Liver (tissue), 9 donors: ENCODE results near the gene DISC1. TPM values are rescaled to one million over a fixed set of nuclear protein-coding genes. Genes with fewer than 3 reads are reported as not detected.

Source experiments
- DNase-seq: peaks from one replicate; pipeline ENCODE4 v3.0.0-alpha.2; 2017; ENCODE audit warnings: low spot score
- H3K27ac ChIP-seq, 2 donors: one replicate each; pipeline ENCODE4 v1.7.0; 2013; ENCODE audit warnings: inconsistent platforms in 2 of 2, low read length in 2 of 2, control low read depth in 1 of 2, low read depth in 1 of 2, mild to moderate bottlenecking in 1 of 2
- H3K27me3 ChIP-seq, 4 donors: one replicate each; pipeline versions ENCODE4 v1.6.1 to v1.7.0; 2013; ENCODE audit warnings: low read length in 3 of 4, inconsistent platforms in 1 of 4, mild to moderate bottlenecking in 1 of 4, moderate library complexity in 1 of 4; ENCODE audit not compliant: control insufficient read depth in 4 of 4, insufficient read depth in 4 of 4
- H3K36me3 ChIP-seq, 4 donors: one replicate each; pipeline versions ENCODE4 v1.6.1 to v1.7.0; 2013; ENCODE audit warnings: low read length in 3 of 4, mild to moderate bottlenecking in 3 of 4, low read depth in 1 of 4, moderate library complexity in 1 of 4; ENCODE audit not compliant: control insufficient read depth in 4 of 4, insufficient read depth in 3 of 4
- H3K4me1 ChIP-seq, 4 donors: one replicate each; pipeline versions ENCODE4 v1.6.1 to v1.7.0; 2013; ENCODE audit warnings: low read length in 3 of 4, mild to moderate bottlenecking in 3 of 4, moderate library complexity in 1 of 4; ENCODE audit not compliant: control insufficient read depth in 4 of 4, insufficient read depth in 4 of 4
- H3K4me3 ChIP-seq, 3 donors: one replicate each; pipeline versions ENCODE4 v1.6.1 to v1.7.0; 2013; ENCODE audit warnings: low read length in 3 of 3, control low read depth in 1 of 3, low read depth in 1 of 3, mild to moderate bottlenecking in 1 of 3
- H3K9ac ChIP-seq, 2 donors: one replicate each; pipeline ENCODE4 v1.7.0; 2013; ENCODE audit warnings: low read length in 2 of 2, mild to moderate bottlenecking in 2 of 2, moderate library complexity in 2 of 2, control low read depth in 1 of 2, low read depth in 1 of 2
- H3K9me3 ChIP-seq, 4 donors: one replicate each; pipeline versions ENCODE4 v1.6.1 to v1.7.0; 2013; ENCODE audit warnings: low read length in 3 of 4; ENCODE audit not compliant: control insufficient read depth in 4 of 4
- EGR1 ChIP-seq, 2 donors: IDR thresholded peaks; 2 replicates each; pipeline ENCODE4 v1.6.1; 2016 to 2018; ENCODE audit warnings: antibody characterized with exemption in 2 of 2, low read depth in 2 of 2
- FOXA1 ChIP-seq: IDR thresholded peaks from 2 replicates; pipeline ENCODE4 v1.6.1; 2016; ENCODE audit warnings: antibody characterized with exemption
- FOXA2 ChIP-seq: IDR thresholded peaks from 2 replicates; pipeline ENCODE4 v1.6.1; 2016; ENCODE audit warnings: antibody characterized with exemption
- GABPA ChIP-seq, 2 donors: IDR thresholded peaks in 1 of 2; conservative IDR thresholded peaks in 1 of 2; 2 replicates each; pipeline ENCODE4 v1.6.1; 2016; ENCODE audit warnings: antibody characterized with exemption in 2 of 2, mild to moderate bottlenecking in 1 of 2, moderate library complexity in 1 of 2
- HNF4A ChIP-seq, 2 donors: conservative IDR thresholded peaks; 2 replicates each; pipeline ENCODE4 v1.6.1; 2016; ENCODE audit warnings: antibody characterized with exemption in 2 of 2, mild to moderate bottlenecking in 2 of 2
- HNF4G ChIP-seq: IDR thresholded peaks from 2 replicates; pipeline ENCODE4 v1.6.1; 2016; ENCODE audit warnings: antibody characterized with exemption
- JUND ChIP-seq, 2 donors: IDR thresholded peaks; 2 replicates each; pipeline ENCODE4 v1.6.1; 2016; ENCODE audit warnings: antibody characterized with exemption in 2 of 2
- NR2F2 ChIP-seq: IDR thresholded peaks from 2 replicates; pipeline ENCODE4 v1.6.1; 2016; ENCODE audit warnings: antibody characterized with exemption
- REST ChIP-seq: IDR thresholded peaks from 2 replicates; pipeline ENCODE4 v1.6.1; 2016; ENCODE audit warnings: antibody characterized with exemption, mild to moderate bottlenecking
- RXRA ChIP-seq, 2 donors: IDR thresholded peaks; 2 replicates each; pipeline ENCODE4 v1.6.1; 2017 to 2018; ENCODE audit warnings: antibody characterized with exemption in 2 of 2, mild to moderate bottlenecking in 1 of 2
- YY1 ChIP-seq: IDR thresholded peaks from 2 replicates; pipeline ENCODE4 v1.6.1; 2016; ENCODE audit warnings: antibody characterized with exemption, mild to moderate bottlenecking
- ZBTB33 ChIP-seq: IDR thresholded peaks from 2 replicates; pipeline ENCODE4 v1.6.1; 2016; ENCODE audit warnings: antibody characterized with exemption
- WGBS: extraction: QIAGEN DNeasy Blood & Tissue Kit; methylation state at CpG from one replicate; pipeline ENCODE4 v1.1.7; 2013; 5-methylcytosine and 5-hydroxymethylcytosine counted together
- polyA plus RNA-seq, 2 donors: library from polyadenylated mRNA; stranded (reverse) in 1 of 2; unstranded in 1 of 2; fragments of 200-250 nt in 1 of 2; fragments of >200 nt in 1 of 2; fragmentation: Nextera tagmentation in 1 of 2; extraction: Ambion mirVana in 1 of 2; gene quantifications; one replicate each; pipeline versions ENCODE4 v1.2.1 to v1.2.3, GENCODE V29; 2013 to 2015
- total RNA-seq, 2 donors: library from RNA; depleted of rRNA; stranded (reverse); fragments of >200 nt; gene quantifications; one replicate each; pipeline ENCODE4 v1.2.3, GENCODE V29; 2014
- TF ChIP-seq, protein P1 (sequence below): IDR thresholded peaks from 2 replicates; pipeline ENCODE4 v1.6.1; 2016; ENCODE audit warnings: antibody characterized with exemption
- TF ChIP-seq, protein P2 (sequence below): IDR thresholded peaks from 2 replicates; pipeline ENCODE4 v1.6.1; 2016; ENCODE audit warnings: antibody characterized with exemption
- donor health status: healthy.
- donor health status: healthy.
- donor health status: healthy.
- donor health status: healthy.
- donor health status: healthy.

DISC1 gene
- total and polyA plus RNA-seq, 4 donors, result 0.45 to 6.3 (median 2.3) TPM

DNA sequence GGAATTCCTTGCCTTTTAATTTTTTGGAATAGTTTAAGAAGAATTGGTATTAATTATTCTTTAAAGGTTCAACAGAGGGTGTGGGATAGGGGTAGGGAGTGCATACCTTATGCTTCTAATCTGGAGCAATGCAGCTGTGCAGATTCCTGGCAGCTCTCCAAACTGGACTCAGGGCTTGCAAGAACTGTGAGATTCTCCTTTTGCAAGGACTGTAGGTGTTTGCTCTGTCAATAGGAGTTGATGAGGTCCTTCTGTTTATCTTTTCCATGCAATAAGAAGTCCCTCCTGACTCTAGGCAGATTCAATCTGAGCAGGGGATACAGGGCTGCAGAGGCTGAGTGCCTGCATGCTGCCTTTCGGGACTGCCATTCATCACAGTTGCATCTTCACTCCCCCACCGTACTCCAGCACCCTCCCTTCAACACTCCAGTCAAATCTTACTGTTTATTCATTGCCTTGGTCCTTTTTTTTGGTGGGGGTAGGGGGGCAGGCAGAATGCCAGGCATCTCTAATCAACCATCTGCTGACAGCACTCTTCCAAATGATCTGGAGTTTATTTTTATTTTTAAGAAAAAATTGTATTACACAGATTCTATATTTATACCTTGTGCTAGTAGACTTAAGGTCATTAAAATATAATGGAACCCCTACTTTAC, 122.3 kb downstream of the DISC1 start (continued):
- TF ChIP-seq, protein P1, sequence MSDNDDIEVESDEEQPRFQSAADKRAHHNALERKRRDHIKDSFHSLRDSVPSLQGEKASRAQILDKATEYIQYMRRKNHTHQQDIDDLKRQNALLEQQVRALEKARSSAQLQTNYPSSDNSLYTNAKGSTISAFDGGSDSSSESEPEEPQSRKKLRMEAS, result no peak
- TF ChIP-seq EGR1 (IDR thresholded peaks at IDR 0.05; ENCODE audit: low read depth in 2 of 2), result no peak
- no peak for TF ChIP-seq HNF4G

DNA sequence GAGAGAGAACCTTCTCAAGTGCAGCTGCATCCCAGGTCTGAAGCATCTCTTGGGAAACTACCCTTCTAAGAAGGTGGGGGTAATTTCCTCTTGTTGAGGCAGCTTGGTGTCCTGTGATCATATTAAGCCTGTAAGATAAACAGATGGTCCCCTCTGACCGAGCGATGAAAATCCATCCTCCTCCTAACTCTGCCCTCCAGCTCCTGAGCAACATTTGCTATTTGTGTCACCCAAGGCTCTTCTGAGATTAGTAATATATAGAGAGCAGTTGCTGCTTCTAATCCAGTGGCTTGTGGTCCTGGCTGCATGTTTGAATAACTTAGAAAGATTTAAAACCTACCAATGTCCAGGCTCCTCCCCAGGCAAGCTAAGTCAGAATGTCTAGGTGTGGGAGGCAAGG, 123.7 kb downstream of the DISC1 start:
- H3K27ac ChIP-seq, result no peak overlapping the region
- peaks cover 0 to 2% (median 0%) of the 10 kb centered on the region in 4 donors for H3K36me3 ChIP-seq
- WGBS, result 100% methylated on average over 2 of the region's 2 CpGs
- H3K4me1 ChIP-seq, result no peaks in the 10 kb centered on the region
- H3K9ac ChIP-seq, result no peak overlapping the region
- no peak overlapping the region for H3K4me3 ChIP-seq
- H3K27me3 ChIP-seq, result no peaks in the 10 kb centered on the region
- no peak for DNase-seq
- peaks cover 0 to 4% (median 0%) of the 10 kb centered on the region in 4 donors for H3K9me3 ChIP-seq
- TF ChIP-seq REST, result no peak
- TF ChIP-seq, protein P2, sequence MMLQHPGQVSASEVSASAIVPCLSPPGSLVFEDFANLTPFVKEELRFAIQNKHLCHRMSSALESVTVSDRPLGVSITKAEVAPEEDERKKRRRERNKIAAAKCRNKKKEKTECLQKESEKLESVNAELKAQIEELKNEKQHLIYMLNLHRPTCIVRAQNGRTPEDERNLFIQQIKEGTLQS, result no peak
- TF ChIP-seq FOXA1, result no peak
- TF ChIP-seq HNF4A (conservative IDR thresholded peaks at IDR 0.05), result no peak

DNA sequence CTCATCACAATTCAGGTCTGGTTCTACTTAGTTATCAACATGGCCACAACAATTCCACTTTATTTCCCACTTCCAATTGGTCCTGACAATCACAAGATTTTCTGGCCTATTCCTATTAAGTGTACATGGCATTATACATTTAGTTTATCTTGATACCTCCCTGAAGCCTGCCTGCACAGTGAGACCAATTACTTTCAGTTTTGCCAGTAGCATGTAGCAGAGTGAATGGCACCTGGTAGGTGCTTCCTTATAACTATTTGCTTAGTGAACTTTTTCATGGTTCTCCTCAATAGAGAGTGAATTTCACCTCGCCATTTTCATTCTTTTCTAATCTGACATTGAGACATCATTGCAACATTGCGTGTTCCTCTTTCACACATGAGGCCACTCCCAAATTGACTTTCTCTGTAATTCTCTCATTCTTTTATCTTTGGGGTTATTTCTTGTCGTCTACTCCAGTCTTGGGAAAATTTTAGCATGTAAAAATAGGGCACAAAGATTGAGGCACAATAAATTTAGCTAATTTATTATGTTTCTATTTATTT, 124.3 kb downstream of the DISC1 start:
- Histone ChIP-seq H3K27ac (no peak overlapping the region), H3K27me3 (no peaks in the 10 kb centered on the region), H3K9me3 (peaks cover 0 to 4% (median 0%) of the 10 kb centered on the region in 4 donors), H3K4me3 (no peak overlapping the region), H3K36me3 (peaks cover 0 to 2% (median 0%) of the 10 kb centered on the region in 4 donors), H3K4me1 (no peaks in the 10 kb centered on the region), H3K9ac (no peak overlapping the region)
- no peak for TF ChIP-seq FOXA2
- no peak for TF ChIP-seq HNF4G
- TF ChIP-seq YY1, result no peak
- no peak for TF ChIP-seq RXRA (IDR thresholded peaks at IDR 0.05)
- no peak for TF ChIP-seq JUND (IDR thresholded peaks at IDR 0.05)
- no peak for TF ChIP-seq GABPA (IDR thresholded peaks at IDR 0.05 in 1 of 2, conservative IDR thresholded peaks at IDR 0.05 in 1 of 2)
- no peak for DNase-seq
- WGBS, result 85% methylated on average over 3 of the region's 3 CpGs

GRCh38 chr1:231751415-231751814, 124.8 kb downstream of the DISC1 start:
- Histone ChIP-seq H3K27ac (no peak overlapping the region), H3K9ac (no peak overlapping the region), H3K4me3 (no peak overlapping the region), H3K27me3 (no peaks in the 10 kb centered on the region), H3K9me3 (peaks cover 0 to 4% (median 0%) of the 10 kb centered on the region in 4 donors), H3K4me1 (no peaks in the 10 kb centered on the region), H3K36me3 (peaks cover 0 to 2% (median 0%) of the 10 kb centered on the region in 4 donors)
- DNase-seq, result no peak
- TF ChIP-seq GABPA (IDR thresholded peaks at IDR 0.05 in 1 of 2, conservative IDR thresholded peaks at IDR 0.05 in 1 of 2) (no peak), NR2F2 (no peak), FOXA2 (no peak), YY1 (no peak), HNF4G (no peak), REST (no peak), RXRA (IDR thresholded peaks at IDR 0.05) (no peak), ZBTB33 (no peak)
- TF ChIP-seq, protein P2, result no peak
